D341Med (cell line): ENCODE measurements around the gene PNCK.

Source experiments
- DNase-seq: peaks from one replicate; pipeline ENCODE4 v3.0.0; 2012; ENCODE audit warnings: low spot score

The PNCK gene

DNA sequence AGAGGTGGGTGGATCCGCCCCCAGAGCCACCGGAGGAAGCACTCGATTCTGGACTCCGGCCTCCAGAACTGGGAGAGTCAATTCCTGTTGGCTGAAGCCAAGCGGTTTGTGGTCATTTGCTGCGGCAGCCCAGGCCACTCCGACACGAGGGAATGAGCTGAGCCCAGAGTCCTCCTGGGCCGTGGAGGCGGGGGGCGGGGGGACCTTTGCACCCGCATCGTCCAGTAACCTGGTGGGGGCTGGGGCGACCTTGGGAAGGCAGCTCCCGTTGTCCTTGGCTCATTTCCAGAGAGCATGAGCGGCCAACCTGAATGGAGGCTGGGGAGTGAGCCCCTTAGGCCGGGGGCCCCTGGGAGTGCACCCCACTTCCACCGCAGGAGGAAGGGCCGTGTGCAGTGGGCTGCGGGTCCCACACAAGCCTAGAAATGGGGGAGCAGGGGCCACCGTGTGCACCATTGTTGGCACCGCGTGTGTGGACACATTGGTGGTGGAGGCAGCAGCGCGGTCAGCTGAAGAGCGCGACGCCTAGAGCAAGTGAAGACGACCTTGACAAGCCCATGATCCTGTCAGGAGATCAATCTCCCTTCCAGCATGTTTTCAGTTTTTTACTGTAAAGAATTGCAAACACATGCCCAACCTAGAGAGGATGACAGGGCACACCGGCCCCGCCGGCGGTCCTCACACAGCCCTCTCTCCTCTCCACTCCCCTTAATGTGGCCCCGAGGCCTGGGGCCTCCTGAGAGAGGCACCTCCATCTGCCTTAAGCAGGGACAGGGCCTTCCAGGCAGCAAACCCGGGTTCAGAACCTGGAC lies 46.5 kb downstream of the PNCK start:
- DNase-seq, result no peak

DNA sequence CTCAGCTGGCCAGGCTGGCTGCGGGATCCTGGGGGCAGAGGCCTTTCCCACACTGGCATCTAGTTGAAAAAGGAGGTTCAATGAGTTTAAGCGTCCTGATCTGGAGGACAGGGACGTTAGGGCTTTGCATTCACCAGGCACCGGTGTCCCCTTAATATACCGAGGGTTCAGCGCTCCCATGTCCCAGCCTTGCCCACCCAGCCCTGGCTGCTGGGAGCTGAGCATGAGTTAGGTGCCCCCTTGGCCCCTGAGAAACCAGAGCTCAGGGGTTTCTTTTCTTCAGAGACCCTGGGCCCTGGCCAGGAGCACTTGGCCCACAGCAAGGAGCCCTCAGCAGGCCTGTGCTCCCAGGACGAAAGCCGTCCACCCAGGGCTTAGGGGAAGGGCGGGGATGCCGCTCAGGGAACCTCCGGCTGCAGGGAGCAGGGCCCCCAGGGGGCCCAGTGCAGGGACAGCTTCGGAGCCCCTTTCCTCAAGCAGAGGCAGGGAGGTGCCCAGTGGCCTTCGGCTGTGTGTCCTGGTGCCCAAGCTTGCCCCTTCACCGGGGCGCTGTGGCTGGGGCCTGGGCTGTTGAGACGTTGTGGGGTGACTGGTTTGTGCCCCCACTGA lies 47.5 kb downstream of the PNCK start:
- DNase-seq, result no peak

- DNase-seq, result no peak
Measured at GRCh38 chrX:153625271-153626024, 48.2 kb downstream of the PNCK start.

DNA sequence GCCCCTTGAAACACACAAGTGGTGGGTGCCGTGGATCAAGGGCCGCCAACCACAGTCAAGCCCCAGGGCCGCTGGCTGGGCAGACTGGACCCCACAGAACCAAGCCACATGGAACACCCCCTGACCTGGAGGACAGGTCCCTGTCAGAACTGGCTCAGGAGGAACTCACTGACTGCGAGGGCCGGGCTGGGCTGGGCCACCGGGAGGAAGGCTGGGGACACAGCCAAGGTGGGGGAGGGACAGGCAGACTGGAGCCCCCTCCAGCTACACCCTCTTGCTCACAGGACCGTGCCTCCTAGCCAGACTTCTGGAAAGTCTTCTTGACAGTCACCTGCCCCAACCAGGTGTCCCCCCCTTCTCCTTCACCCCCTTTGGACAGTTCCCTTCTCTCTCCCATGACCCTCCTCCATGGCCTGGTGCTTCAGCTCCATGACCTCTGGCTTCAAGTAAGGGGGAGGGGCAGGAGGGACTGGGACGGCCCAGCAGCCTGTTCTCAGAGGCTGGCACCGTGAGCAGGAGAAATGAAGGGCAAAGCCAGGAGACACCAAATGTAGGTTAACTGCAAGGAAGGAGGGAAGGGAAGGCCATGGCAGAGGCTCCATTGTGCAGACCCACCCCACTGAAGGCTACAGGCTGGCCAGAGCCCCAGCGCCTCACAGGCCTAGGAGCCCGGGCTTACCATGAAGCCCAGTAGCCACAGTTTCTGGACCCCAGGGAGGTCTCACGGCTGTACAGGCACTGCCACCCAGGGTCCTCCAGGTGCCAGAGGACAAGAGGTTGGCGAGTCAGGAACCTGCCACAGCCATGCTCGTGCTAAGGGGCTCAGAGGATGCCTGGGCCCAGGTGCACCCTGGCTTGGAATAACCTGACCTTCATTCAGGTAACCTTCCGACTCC lies 49.2 kb downstream of the PNCK start:
- no peak for DNase-seq

DNA sequence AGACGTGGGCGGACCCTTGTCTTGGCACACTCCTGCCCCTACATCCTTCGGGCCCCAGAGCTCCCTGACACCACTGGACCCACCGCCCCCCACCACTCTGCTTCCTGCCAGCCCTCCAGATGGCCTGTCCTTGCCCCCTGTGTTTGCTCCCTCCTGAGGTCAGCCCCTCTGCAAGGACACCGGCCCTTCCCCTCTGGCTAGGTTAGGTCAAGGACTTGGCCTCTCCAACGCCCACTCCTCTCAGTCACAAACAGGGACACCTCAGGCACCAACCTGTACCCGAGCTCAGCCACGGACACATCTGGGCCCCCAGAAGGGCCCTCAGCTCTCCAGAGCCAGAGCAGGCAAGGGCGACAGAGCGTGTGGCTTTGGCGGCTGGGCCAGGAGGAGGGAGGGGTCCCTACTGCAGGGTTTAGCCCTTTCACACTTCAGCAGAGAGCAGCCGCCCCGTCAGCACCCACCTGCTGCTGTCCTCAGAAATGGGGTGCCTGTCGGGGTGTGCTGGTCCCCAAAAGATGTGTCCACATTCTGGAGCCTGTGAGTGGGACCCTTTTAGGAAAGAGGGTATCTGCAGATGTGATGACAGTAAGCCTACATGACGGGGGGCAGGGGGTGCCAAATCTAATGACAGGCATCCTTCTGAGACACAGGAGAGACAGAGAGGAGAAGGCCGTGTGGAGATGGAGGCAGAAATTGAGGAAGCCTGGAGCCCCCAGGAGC lies 50.1 kb downstream of the PNCK start:
- no peak for DNase-seq

DNA sequence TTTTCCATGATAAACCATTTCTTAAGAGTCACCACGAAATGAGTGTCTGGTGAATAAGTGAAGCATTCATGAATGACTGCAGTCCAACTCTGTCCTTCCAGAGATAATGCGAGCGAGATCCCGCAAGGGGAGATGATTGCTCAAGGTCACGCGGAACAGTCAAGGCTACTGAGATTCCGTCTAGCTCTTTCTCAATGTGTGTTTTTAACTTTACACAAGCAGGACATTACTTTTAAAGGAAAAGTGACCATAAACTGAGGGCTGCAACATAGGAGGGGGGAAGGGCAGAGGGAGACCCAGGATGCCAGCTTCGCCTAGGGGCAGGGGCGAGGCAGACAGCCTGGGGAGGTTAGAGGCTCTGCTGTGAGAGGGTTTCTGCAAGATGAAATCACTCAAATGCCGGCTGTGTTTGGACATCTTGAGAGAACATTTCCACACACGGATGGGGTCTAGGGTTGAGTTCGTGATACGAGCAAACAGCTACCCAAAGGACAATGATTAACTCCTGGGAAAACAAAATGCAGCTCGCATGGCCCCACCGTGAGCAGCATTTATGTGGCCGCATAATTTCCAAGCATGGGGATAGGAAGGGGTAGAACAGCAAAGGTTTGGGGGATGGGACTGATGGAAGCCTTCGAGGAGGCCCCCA lies 50.8 kb downstream of the PNCK start:
- no peak for DNase-seq

- no peak for DNase-seq
Measured at GRCh38 chrX:153621949-153622598, 51.5 kb downstream of the PNCK start.

- no peak for DNase-seq
Measured at GRCh38 chrX:153620576-153620975, 53.0 kb downstream of the PNCK start.
